GM10847 (cell line): Measurements from ENCODE around the gene MEF2C.

Experiments used
- POLR2A ChIP-seq: IDR thresholded peaks from 2 replicates; pipeline ENCODE4 v1.6.1; 2011; ENCODE audit not compliant: insufficient read length; ENCODE audit errors: extremely low read depth

MEF2C gene

DNA sequence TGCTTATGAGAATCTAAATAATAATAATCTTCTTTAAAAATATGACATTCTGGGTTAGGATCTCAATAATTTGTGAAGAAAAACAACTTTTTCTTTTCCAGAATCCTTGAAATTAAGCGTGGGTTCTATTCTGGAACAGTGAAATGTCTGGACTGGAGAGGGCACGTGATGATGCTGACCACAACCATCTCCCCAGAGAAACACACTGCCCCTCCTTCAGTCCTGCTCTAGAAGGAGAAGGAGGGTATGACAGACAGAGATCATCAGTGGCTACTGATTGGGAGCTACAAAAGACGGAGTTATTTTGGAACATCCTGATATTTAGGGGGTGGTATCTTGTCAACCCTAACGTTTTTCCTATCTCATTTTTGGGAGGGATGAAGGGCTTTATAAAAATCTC lies 40.2 kb downstream of the MEF2C start:
- TF ChIP-seq POLR2A: no peak

DNA sequence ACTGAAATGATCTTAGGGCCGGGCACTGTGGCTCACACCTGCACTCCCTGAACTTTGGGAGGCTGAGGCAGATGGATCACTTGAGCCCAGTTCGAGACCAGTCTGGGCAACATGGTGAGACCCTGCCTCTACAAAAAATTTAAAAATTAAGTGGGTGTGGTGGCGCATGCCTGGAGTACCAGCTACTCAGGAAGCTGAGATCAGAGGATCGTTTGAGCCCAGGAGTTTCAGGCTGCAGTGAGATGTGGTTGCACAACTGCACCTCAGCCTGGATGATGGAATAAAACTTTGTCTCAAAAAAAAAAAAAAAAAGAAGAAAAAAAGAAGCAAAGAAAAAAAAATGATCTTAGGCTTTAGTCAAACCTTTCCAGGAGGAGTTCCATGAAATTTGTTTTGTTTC lies 41.8 kb downstream of the MEF2C start:
- TF ChIP-seq POLR2A: no peak

- no peak for TF ChIP-seq POLR2A
Measured at GRCh38 chr5:88840495-88840894, 42.5 kb downstream of the MEF2C start.

DNA sequence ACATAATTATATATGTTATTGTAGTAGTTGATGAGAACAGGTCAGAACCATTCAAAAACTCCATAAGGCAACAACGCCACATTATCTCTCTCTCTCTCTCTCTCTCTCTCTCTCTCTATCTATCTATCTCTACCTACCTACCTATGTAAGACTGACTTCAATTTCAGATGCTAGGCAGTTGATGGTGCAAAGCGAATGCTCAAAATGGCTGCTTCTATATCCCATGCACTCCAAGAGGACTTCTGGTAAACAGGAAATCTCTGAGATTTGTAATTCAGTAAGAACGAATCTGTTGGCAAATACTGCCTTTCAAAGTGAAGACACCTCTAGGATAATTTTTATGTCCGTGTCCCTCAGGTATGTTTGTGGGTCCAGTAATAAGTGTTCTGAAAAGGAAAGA lies 43.7 kb downstream of the MEF2C start:
- no peak for TF ChIP-seq POLR2A

DNA sequence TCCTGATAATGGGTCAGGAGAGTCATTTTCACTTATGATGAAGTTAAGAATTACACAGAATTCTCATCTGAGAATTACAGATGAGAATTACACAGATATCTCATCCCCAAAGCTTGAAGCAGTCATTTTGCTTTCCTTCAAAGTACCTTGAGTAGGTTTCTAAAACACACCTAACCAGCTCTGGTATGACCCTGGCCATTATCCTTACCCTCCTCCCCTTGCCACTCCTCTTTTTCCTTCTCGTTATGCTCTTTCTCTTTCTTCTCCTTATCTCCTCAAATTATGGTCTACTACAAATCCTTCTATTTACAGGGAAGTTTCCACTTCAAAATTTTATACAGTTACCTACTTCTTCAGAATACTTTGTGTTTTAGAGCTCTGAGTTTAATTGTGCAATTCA lies 44.5 kb downstream of the MEF2C start:
- no peak for TF ChIP-seq POLR2A

- TF ChIP-seq POLR2A: no peak
Measured at GRCh38 chr5:88837817-88838216, 45.2 kb downstream of the MEF2C start.

GRCh38 chr5:88837222-88837621 lies 45.8 kb downstream of the MEF2C start:
- no peak for TF ChIP-seq POLR2A

- no peak for TF ChIP-seq POLR2A
Measured at GRCh38 chr5:88836195-88836838, 46.7 kb downstream of the MEF2C start.

GRCh38 chr5:88834499-88834898 lies 48.5 kb downstream of the MEF2C start:
- no peak for TF ChIP-seq POLR2A

GRCh38 chr5:88834131-88834462 lies 48.9 kb downstream of the MEF2C start:
- no peak for TF ChIP-seq POLR2A

GRCh38 chr5:88833371-88834130 lies 49.4 kb downstream of the MEF2C start:
- TF ChIP-seq POLR2A: no peak

DNA sequence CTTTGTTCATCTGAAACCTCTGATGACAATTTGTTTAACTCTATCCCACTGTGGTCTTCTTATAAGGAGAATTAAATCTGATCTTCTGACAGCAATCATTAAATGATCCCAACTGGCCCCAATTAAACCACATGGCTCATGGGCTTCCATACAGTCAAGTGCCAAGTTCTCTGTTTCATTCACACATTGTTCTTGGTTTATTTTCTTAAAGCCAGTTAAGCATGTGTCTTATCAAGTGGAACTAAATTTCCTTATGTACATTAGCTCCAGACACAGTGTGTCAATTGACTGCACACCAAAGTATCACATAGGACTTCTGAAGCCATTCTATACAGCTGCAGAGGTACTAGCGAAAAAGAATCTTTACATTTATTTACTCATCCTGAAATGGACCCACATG lies 51.2 kb downstream of the MEF2C start:
- no peak for TF ChIP-seq POLR2A

- no peak for TF ChIP-seq POLR2A
Measured at GRCh38 chr5:88830567-88830966, 52.4 kb downstream of the MEF2C start.

DNA sequence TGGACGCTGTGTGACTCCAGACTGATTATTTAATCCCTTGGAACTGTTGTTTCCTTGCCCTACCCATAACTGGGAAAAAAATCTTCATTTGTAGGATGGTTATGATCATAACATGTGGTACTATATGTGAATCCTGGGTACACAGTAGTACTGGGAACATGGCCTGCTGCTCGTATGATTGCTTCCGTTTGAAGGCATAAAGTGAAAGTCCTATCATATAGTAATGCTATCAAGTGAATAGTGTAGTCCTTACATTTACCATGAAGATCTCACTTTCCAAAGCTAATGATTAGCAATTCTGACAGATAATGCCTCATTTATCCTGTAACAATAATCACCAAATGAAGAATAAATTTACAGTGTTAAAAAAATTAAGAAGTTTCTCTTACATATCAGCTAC lies 53.2 kb downstream of the MEF2C start:
- TF ChIP-seq POLR2A: no peak

- no peak for TF ChIP-seq POLR2A
Measured at GRCh38 chr5:88829054-88829453, 53.9 kb downstream of the MEF2C start.

DNA sequence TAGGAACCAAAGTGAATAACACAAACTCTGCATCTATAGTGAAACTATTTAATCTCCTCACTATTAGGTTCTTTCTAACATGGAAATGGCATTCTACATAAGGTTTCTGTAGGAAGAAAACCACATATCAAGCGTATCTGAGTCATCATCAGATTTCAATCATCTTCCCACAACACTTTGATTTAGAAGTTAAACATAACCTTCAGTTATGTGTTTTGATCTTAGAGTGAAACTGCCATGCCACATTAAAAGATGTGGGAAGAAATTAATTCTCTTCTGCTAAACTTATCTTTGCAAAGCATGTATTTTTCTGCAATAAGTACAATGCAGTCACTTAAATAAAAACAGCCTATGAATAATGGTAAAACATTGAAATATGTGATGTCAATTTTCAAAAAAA lies 55.0 kb downstream of the MEF2C start:
- no peak for TF ChIP-seq POLR2A
